ENCODE data around the gene TBX4. TPM values are rescaled to one million over a fixed set of nuclear protein-coding genes. Genes with fewer than 3 reads are reported as not detected.
"Not testable (repeated sequence)": the region's sequence is repeated elsewhere in the genome, so short reads cannot be mapped to it uniquely, and the experiment has no call there.

The TBX4 gene
- total RNA-seq, 1 experiment from 2014 or later = not detected

DNA sequence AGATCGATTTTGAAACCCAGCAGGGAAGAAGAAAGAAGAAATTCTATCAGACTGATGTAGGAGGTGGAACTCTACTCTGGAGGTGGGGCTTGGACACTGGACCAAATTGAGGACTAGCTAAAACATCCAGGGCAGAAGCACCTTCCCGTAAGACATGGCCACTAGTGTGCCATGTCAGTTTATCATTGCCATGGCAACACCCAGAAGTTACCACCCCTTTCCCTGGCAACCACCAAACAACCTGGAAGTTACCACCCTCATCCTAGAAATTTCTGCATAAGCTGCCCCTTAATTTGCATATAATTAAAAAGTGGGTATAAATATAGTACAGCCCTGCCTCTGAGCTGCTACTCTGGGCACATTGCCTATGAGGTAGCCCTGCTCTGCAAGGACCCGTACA lies 72.1 kb downstream of the TBX4 start:
- Histone ChIP-seq H3K9me3 (ENCODE audit: control insufficient read depth, low read depth, low read length) (no peaks in the 10 kb centered on the region), H4K8ac (replicated peaks; ENCODE audit: insufficient read length, low read depth, low read length) (no peak overlapping the region), H2BK120ac (ENCODE audit: low read depth, low read length, poor library complexity, severe bottlenecking) (no peak overlapping the region), H2AFZ (ENCODE audit: low read length) (no peak overlapping the region), H2BK12ac (ENCODE audit: insufficient read length, low read depth, low read length) (no peak overlapping the region), H4K5ac (ENCODE audit: insufficient read length, low read depth, low read length) (no peak overlapping the region), H3K18ac (ENCODE audit: insufficient read length, low read depth, low read length) (no peak overlapping the region), H3K4me1 (ENCODE audit: insufficient read depth, low read length) (no peaks in the 10 kb centered on the region), H3K4ac (ENCODE audit: low read depth, low read length) (no peak overlapping the region), H3K23ac (ENCODE audit: insufficient read length, low read depth, low read length) (no peak overlapping the region), H3K23me2 (ENCODE audit: insufficient read length, low read depth, low read length, poor library complexity, severe bottlenecking) (no peaks in the 10 kb centered on the region), H3T11ph (ENCODE audit: low read length) (no peak overlapping the region), H2BK5ac (ENCODE audit: insufficient read length, low read length) (no peak overlapping the region), H4K20me1 (ENCODE audit: control insufficient read depth, insufficient read depth, insufficient read length) (no peaks in the 10 kb centered on the region), H3K79me1 (ENCODE audit: insufficient read depth, low read depth, low read length, poor library complexity, severe bottlenecking) (no peaks in the 10 kb centered on the region), H3K56ac (ENCODE audit: insufficient read length, low read depth, low read length) (no peak overlapping the region), H3K79me2 (ENCODE audit: insufficient read depth, low read length) (no peaks in the 10 kb centered on the region), H3K14ac (ENCODE audit: insufficient read depth, low read length) (no peak overlapping the region), H3K27me3 (ENCODE audit: insufficient read depth, low read length) (no peaks in the 10 kb centered on the region), H2BK20ac (ENCODE audit: low read depth, low read length, poor library complexity, severe bottlenecking) (no peak overlapping the region), H3K4me2 (ENCODE audit: insufficient read depth, insufficient read length, low read length) (no peak overlapping the region), H3K9ac (ENCODE audit: extremely low read depth, insufficient read length, low read length) (no peak overlapping the region), H3K27ac (ENCODE audit: insufficient read length, low read depth, low read length) (no peak overlapping the region), H4K91ac (ENCODE audit: insufficient read length, low read depth, low read length) (no peak overlapping the region), H2AK5ac (ENCODE audit: insufficient read length, low read length) (no peak overlapping the region), H2BK15ac (ENCODE audit: low read depth, low read length) (no peak overlapping the region)
- no peak for DNase-seq
- H3K27me3 Mint-ChIP-seq (ENCODE audit: low read depth) = peaks cover 4% of the 10 kb centered on the region
- no peak overlapping the region for H3K27ac Mint-ChIP-seq
- TF ChIP-seq, protein P1, sequence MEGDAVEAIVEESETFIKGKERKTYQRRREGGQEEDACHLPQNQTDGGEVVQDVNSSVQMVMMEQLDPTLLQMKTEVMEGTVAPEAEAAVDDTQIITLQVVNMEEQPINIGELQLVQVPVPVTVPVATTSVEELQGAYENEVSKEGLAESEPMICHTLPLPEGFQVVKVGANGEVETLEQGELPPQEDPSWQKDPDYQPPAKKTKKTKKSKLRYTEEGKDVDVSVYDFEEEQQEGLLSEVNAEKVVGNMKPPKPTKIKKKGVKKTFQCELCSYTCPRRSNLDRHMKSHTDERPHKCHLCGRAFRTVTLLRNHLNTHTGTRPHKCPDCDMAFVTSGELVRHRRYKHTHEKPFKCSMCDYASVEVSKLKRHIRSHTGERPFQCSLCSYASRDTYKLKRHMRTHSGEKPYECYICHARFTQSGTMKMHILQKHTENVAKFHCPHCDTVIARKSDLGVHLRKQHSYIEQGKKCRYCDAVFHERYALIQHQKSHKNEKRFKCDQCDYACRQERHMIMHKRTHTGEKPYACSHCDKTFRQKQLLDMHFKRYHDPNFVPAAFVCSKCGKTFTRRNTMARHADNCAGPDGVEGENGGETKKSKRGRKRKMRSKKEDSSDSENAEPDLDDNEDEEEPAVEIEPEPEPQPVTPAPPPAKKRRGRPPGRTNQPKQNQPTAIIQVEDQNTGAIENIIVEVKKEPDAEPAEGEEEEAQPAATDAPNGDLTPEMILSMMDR (conservative IDR thresholded peaks at IDR 0.05) = no peak
- H3K36me3 Mint-ChIP-seq (ENCODE audit: insufficient read depth in 1 of 3, low read depth in 3 of 3) = no peaks in the 10 kb centered on the region
- no peak overlapping the region for H3K4me3 Mint-ChIP-seq
- H3K4me1 Mint-ChIP-seq = no peaks in the 10 kb centered on the region
- no peaks in the 10 kb centered on the region for H3K9me3 Mint-ChIP-seq
- WGBS (ENCODE audit: extremely low coverage, insufficient read length, low lambda C conversion rate) = no CpG with 5 or more reads among the region's 3 CpGs

DNA sequence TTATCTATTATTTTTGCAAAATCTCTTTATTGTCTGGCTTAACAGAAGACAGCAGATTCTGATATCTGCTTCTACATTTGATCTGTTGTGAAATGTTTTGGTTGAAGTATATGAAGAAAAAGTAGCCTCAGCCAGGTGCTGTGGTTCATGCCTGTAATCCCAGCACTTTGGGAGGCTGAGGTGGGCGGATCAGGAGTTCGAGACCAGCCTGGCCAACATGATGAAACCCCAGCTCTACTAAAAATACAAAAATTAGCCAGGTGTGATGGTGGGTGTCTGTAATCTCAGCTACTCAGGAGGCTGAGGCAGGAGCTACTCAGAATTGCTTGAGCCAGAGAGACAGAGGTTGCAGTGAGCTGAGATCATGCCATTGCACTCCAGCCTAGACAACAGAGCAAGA lies 75.2 kb downstream of the TBX4 start:
- H3K79me2 ChIP-seq (ENCODE audit: insufficient read depth, low read length); H3K27ac ChIP-seq (ENCODE audit: insufficient read length, low read depth, low read length); H3K27ac Mint-ChIP-seq; H3K14ac ChIP-seq (ENCODE audit: insufficient read depth, low read length); H3K9ac ChIP-seq (ENCODE audit: extremely low read depth, insufficient read length, low read length); H3K27me3 Mint-ChIP-seq (ENCODE audit: low read depth); H2BK20ac ChIP-seq (ENCODE audit: low read depth, low read length, poor library complexity, severe bottlenecking); H3K4me2 ChIP-seq (ENCODE audit: insufficient read depth, insufficient read length, low read length); H3K4me1 ChIP-seq (ENCODE audit: insufficient read depth, low read length); H3K56ac ChIP-seq (ENCODE audit: insufficient read length, low read depth, low read length); H4K8ac ChIP-seq (replicated peaks; ENCODE audit: insufficient read length, low read depth, low read length); H4K91ac ChIP-seq (ENCODE audit: insufficient read length, low read depth, low read length); H3K9me3 Mint-ChIP-seq; H3K4ac ChIP-seq (ENCODE audit: low read depth, low read length); DNase-seq; H4K5ac ChIP-seq (ENCODE audit: insufficient read length, low read depth, low read length); H3K79me1 ChIP-seq (ENCODE audit: insufficient read depth, low read depth, low read length, poor library complexity, severe bottlenecking); H2BK15ac ChIP-seq (ENCODE audit: low read depth, low read length); H2BK5ac ChIP-seq (ENCODE audit: insufficient read length, low read length); H2BK120ac ChIP-seq (ENCODE audit: low read depth, low read length, poor library complexity, severe bottlenecking); H2AFZ ChIP-seq (ENCODE audit: low read length); H2BK12ac ChIP-seq (ENCODE audit: insufficient read length, low read depth, low read length); H4K20me1 ChIP-seq (ENCODE audit: control insufficient read depth, insufficient read depth, insufficient read length); H3K18ac ChIP-seq (ENCODE audit: insufficient read length, low read depth, low read length); H3K23ac ChIP-seq (ENCODE audit: insufficient read length, low read depth, low read length); H2AK5ac ChIP-seq (ENCODE audit: insufficient read length, low read length); H3K4me3 Mint-ChIP-seq; H3K27me3 ChIP-seq (ENCODE audit: insufficient read depth, low read length); H3K9me3 ChIP-seq (ENCODE audit: control insufficient read depth, low read depth, low read length); H3K36me3 Mint-ChIP-seq (ENCODE audit: insufficient read depth in 1 of 3, low read depth in 3 of 3); H3K4me1 Mint-ChIP-seq; H3K23me2 ChIP-seq (ENCODE audit: insufficient read length, low read depth, low read length, poor library complexity, severe bottlenecking); H3T11ph ChIP-seq (ENCODE audit: low read length): not testable (repeated sequence)
- no CpG with 5 or more reads among the region's 2 CpGs for WGBS (ENCODE audit: extremely low coverage, insufficient read length, low lambda C conversion rate)

Data from H9 (cell line).